HG02885 (cell line): Measurements from ENCODE around the gene CPNE6.

Source experiments
- ATAC-seq: cut with Tn5 transposase; IDR thresholded peaks from one replicate; pipeline ENCODE4 v1.9.1; 2021; ENCODE audit warnings: mild to moderate bottlenecking; ENCODE audit not compliant: unreplicated experiment, poor library complexity

Gene CPNE6

GRCh38 chr14:24082411-24083080 is 11.2 kb downstream of the CPNE6 start:
- no peak for ATAC-seq

- no peak for ATAC-seq
Observed at GRCh38 chr14:24083462-24083861, 12.1 kb downstream of the CPNE6 start.

- no peak for ATAC-seq
Observed at GRCh38 chr14:24084440-24084839, 13.1 kb downstream of the CPNE6 start.

- no peak for ATAC-seq
Observed at GRCh38 chr14:24085215-24085614, 13.9 kb downstream of the CPNE6 start.

GRCh38 chr14:24086193-24086955 is 15.0 kb downstream of the CPNE6 start:
- ATAC-seq = no peak

GRCh38 chr14:24087004-24087403 is 15.6 kb downstream of the CPNE6 start:
- ATAC-seq = no peak

- ATAC-seq = no peak
Observed at GRCh38 chr14:24088095-24088494, 16.7 kb downstream of the CPNE6 start.

- no peak for ATAC-seq
Observed at GRCh38 chr14:24089890-24090289, 18.5 kb downstream of the CPNE6 start.

- ATAC-seq = no peak
Observed at GRCh38 chr14:24092110-24092504, 20.7 kb downstream of the CPNE6 start.

- ATAC-seq = no peak
Observed at GRCh38 chr14:24092505-24093206, 21.3 kb downstream of the CPNE6 start.

GRCh38 chr14:24093207-24093900 is 22.0 kb downstream of the CPNE6 start:
- ATAC-seq = no peak

GRCh38 chr14:24093901-24094840 is 22.8 kb downstream of the CPNE6 start, which contains the start of gene PCK2:
Gene PCK2 (plus strand): TSS chr14:24094311. CDS start chr14:24094406, 95 bp downstream.
- ATAC-seq = peak; percentile 52

GRCh38 chr14:24094841-24095270 is 23.5 kb downstream of the CPNE6 start:
- ATAC-seq = no peak

GRCh38 chr14:24095271-24096068 is 24.1 kb downstream of the CPNE6 start:
- ATAC-seq = peak; percentile 75

- ATAC-seq = no peak
Observed at GRCh38 chr14:24096545-24097181, 25.3 kb downstream of the CPNE6 start.

GRCh38 chr14:24098229-24098926 is 27.0 kb downstream of the CPNE6 start:
- no peak for ATAC-seq

GRCh38 chr14:24098927-24099813 is 27.8 kb downstream of the CPNE6 start:
- ATAC-seq = no peak
